Mucosa of descending colon (tissue), 3 donors: ENCODE measurements around the gene POLR2L. TPM values are rescaled to one million over a fixed set of nuclear protein-coding genes. Genes with fewer than 3 reads are reported as not detected.

ENCODE experiments used
- ATAC-seq: fragments of 200-7000 bp; cut with Tn5 transposase; one replicate; pipeline ENCODE4 v1.9.1; 2020; ENCODE audit warnings: mild to moderate bottlenecking, moderate library complexity
- DNase-seq, 3 donors: peaks; one replicate each; pipeline ENCODE4 v3.0.0-alpha.2; 2020
- H3K36me3 ChIP-seq: fragments of 200-600 bp; one replicate; pipeline ENCODE4 v1.8.0; 2021; ENCODE audit warnings: low read depth, mild to moderate bottlenecking
- H3K4me1 ChIP-seq: fragments of 200-600 bp; one replicate; pipeline ENCODE4 v1.8.0; 2021; ENCODE audit warnings: low read depth, mild to moderate bottlenecking
- H3K4me3 ChIP-seq: fragments of 200-600 bp; one replicate; pipeline ENCODE4 v1.8.0; 2021; ENCODE audit warnings: mild to moderate bottlenecking
- H3K9me3 ChIP-seq: fragments of 200-600 bp; one replicate; pipeline ENCODE4 v1.8.0; 2021; ENCODE audit warnings: mild to moderate bottlenecking
- intact Hi-C, 2 donors: fragments of 100-400 bp; cut with DNase I in 1 of 2; cut with micrococcal nuclease in 1 of 2; formaldehyde crosslinking; loops; one replicate each; pipeline versions ENCODE4 v1.11.0 to v1.11.1; 2022; cut with DNase I, micrococcal nuclease
- total RNA-seq, 3 donors: library from RNA; stranded (reverse); fragmentation: NEBNext Ultra II Directional in 2 of 3; extraction: Animal tissue kit (Norgen Biotek cat#: 25700) in 2 of 3; gene quantifications; one replicate each; pipeline versions ENCODE4 v1.2.1 to v1.2.4, GENCODE V29; 2021 to 2023
- TF ChIP-seq, protein P1 (sequence below): fragments of 200-600 bp; IDR thresholded peaks from one replicate; pipeline ENCODE4 v1.8.0; 2022; ENCODE audit warnings: antibody characterized with exemption, mild to moderate bottlenecking
- donor health status: DM: no; HTN: no; CAD: no; lungs with moderate emphysema.
- donor health status: DM: no; HTN: no; CAD: no.
- donor health status: DM: no; HTN: yes; CAD: no.

Gene POLR2L
- total RNA-seq, 3 donors from 2014 or later = 67.1 to 86.8 (median 82.1) TPM

DNA sequence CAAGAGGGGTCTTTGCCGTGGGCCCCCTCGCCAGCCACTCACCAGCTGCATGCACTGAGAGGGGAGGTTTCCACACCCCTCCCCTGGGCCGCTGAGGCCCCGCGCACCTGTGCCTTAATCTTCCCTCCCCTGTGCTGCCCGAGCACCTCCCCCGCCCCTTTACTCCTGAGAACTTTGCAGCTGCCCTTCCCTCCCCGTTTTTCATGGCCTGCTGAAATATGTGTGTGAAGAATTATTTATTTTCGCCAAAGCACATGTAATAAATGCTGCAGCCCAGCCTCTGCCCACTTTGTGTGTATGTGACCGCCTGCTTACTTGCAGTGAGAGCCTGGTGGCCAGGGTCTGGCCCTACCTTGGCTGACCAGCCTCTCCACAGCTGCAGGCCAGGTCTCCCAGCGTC, 17.4 kb downstream of the POLR2L start:
- H3K4me3 ChIP-seq = no peak overlapping the region
- H3K9me3 ChIP-seq = no peaks in the 10 kb centered on the region
- peaks cover 68% of the 10 kb centered on the region for H3K4me1 ChIP-seq
- intact Hi-C loops = no loop called here
- DNase-seq (no peak), ATAC-seq (no peak)
- no peaks in the 10 kb centered on the region for H3K36me3 ChIP-seq
- TF ChIP-seq, protein P1, sequence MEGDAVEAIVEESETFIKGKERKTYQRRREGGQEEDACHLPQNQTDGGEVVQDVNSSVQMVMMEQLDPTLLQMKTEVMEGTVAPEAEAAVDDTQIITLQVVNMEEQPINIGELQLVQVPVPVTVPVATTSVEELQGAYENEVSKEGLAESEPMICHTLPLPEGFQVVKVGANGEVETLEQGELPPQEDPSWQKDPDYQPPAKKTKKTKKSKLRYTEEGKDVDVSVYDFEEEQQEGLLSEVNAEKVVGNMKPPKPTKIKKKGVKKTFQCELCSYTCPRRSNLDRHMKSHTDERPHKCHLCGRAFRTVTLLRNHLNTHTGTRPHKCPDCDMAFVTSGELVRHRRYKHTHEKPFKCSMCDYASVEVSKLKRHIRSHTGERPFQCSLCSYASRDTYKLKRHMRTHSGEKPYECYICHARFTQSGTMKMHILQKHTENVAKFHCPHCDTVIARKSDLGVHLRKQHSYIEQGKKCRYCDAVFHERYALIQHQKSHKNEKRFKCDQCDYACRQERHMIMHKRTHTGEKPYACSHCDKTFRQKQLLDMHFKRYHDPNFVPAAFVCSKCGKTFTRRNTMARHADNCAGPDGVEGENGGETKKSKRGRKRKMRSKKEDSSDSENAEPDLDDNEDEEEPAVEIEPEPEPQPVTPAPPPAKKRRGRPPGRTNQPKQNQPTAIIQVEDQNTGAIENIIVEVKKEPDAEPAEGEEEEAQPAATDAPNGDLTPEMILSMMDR = no peak

DNA sequence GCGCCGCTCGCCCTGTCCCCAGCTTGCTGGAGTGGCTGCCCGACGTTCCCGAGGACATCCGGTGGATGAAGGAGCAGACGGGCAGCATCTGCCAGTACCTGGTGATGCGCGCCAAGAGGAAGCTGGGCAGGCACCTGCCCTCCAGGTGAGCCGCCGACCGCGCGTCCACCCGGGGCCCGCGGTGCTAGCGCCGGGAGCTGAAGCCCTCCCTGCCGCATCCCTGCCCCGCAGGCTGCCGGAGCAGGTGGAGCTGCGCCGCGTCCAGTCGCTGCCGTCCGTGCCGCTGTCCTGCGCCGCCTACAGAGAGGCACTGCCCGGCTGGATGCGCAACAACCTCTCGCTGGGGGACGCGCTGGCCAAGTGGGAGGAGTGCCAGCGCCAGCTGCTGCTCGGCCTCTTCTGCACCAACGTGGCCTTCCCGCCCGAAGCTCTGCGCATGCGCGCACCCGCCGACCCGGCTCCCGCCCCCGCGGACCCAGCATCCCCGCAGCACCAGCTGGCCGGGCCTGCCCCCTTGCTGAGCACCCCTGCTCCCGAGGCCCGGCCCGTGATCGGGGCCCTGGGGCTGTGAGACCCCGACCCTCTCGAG, 17.9 kb downstream of the POLR2L start:
- Histone ChIP-seq H3K4me3 (no peak overlapping the region), H3K9me3 (no peaks in the 10 kb centered on the region), H3K36me3 (no peaks in the 10 kb centered on the region), H3K4me1 (peaks cover 64% of the 10 kb centered on the region)
- ATAC-seq (peak; percentile 12), DNase-seq (peak; percentile 66 to 83 (median 82))
- TF ChIP-seq, protein P1 = no peak
- intact Hi-C loops = no loop called here

DNA sequence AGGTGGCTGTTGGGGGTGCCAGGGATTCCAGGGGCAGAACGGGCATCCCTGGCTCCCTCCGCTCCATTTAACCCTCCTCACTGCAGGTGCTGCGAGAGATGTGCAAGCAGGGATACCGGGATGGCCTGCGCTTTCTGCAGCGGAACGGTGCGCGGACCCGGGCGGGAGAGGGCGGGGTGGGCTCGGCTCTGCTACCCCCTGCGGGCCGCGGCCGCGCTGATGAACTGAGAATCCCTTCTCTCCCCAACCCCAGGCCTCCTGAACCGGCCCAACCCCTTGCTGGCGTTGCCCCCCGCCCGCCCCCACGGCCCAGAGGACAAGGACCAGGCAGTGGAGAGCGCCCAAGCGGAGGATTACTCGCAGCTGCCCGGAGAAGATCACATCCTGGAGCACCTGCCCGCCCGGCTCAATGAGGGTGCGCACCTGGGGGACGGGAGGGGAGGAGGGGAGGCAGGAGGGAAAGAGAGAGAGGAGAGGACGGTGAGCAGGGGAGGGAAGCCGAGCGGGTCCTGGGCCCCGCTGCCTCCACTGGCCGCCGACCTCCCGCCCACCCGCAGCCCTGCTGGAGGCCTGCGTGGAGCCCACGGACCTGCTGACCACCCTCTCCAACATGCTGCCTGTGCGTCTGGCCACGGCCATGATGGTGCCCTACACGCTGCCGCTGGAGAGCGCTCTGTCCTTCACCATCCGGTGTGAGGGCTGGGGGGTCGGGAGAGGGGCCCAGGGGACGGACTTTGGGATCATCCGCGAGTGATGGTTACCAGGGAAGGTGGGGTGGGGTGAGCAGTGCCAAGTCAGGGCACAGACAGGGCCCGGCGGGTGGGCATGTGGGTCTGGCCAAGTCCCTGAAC, 18.7 kb downstream of the POLR2L start:
- intact Hi-C loops = no loop called here
- peaks cover 61% of the 10 kb centered on the region for H3K4me1 ChIP-seq
- TF ChIP-seq, protein P1 = no peak
- H3K4me3 ChIP-seq = no peak overlapping the region
- DNase-seq = peak in 1 of 3 donors; percentile 54
- ATAC-seq = no peak
- H3K9me3 ChIP-seq = no peaks in the 10 kb centered on the region
- H3K36me3 ChIP-seq = no peaks in the 10 kb centered on the region

DNA sequence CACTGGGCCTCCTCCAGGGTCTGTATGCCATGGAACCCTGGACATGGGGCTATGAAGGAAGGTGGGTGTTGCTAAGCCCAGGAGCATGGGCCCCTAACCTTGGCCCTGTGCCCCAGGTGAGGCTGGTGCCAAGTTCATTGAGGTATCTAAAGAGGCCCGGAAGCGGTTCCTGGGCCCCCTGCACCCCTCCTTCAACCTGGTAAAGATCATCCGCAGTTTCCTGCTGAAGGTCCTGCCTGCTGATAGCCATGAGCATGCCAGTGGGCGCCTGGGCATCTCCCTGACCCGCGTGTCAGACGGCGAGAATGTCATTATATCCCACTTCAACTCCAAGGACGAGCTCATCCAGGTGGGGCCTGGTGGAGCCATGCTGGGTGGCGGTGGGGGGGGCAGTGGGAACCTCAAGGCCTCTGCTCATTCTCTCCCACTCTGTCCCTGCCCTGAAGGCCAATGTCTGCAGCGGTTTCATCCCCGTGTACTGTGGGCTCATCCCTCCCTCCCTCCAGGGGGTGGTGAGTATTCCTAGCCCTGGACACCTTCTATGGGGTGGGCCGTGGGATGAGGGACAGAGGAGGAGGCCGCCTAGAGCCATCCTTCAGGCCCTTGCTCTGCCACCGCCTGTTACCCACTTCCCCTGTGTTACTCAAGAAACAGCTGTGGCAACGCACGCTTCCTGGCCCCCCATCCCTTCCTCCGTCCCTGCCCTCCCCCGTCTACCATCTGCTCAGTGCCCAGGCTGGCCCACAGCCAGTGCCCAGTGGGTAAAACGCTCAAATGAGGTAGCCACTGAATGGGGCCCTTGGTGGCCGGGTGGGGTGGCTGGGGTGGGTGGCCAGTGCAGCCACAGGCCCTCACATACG, 20.6 kb downstream of the POLR2L start:
- Histone ChIP-seq H3K4me1 (peaks cover 55% of the 10 kb centered on the region), H3K4me3 (no peak overlapping the region), H3K9me3 (no peaks in the 10 kb centered on the region), H3K36me3 (no peaks in the 10 kb centered on the region)
- intact Hi-C loops = no loop called here
- TF ChIP-seq, protein P1 = no peak
- no peak for ATAC-seq
- peak in 1 of 3 donors; percentile 68 for DNase-seq

DNA sequence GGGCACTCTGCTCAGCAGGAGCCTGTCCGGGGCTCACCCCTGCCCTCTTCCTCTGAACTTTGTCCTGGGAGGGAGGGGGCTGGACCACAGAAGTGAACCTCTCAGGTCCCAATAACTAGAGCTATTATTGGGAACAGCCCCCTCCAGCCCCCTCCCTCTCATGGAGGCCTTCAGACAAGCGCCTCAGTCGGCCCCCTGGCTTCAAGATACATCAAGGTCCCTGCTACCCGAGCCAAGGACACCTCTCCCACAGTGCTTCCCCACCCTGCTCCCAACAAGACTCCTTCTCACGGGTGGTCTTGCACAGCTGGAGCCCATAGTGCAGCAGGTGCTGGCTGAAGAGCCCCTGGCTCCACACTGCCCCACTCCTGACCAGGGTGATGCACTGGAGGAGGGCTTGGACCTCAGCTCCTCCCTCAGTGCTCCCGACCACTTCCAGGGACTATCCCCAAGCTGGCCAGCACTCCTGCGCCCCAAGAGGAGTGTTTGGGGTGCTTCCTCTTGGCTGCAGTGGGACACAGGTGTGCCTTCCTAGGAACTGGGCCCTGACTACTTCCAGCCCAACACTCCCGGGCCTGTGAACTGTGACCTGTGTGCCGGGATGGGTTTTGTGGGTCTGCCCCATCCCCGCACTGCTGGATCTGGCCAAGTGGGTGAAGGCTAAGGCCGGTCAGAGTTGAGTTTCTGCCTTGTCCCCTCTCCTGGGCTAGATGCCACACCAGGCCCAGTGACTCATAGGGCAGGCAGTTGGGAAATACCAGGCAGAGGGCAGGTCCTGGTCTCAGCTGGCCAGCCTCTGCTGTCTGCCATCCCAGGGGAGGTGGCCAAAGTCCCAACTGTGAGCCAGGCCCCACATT, 21.4 kb downstream of the POLR2L start:
- TF ChIP-seq, protein P1 = no peak
- peak; percentile 67 to 83 (median 75) for DNase-seq
- H3K4me3 ChIP-seq = peak overlapping the region; percentile 85
- H3K4me1 ChIP-seq = peaks cover 46% of the 10 kb centered on the region
- ATAC-seq = peak; percentile 36
- H3K9me3 ChIP-seq = no peaks in the 10 kb centered on the region
- intact Hi-C loops = no loop called here
- H3K36me3 ChIP-seq = no peaks in the 10 kb centered on the region
